Keratinocyte (primary cell): ENCODE measurements around the gene RAB11FIP4. TPM values are rescaled to one million over a fixed set of nuclear protein-coding genes. Genes with fewer than 3 reads are reported as not detected.

Experiments
- DNase-seq: peaks from one replicate; pipeline ENCODE4 v3.0.0-alpha.2; 2011; ENCODE audit warnings: low read depth, missing footprints, low spot score
- FAIRE-seq: peaks from 2 replicates; lab custom pipeline; 2011; peaks lifted over from hg19 to GRCh38; lab: Jason Lieb, UNC
- H2AFZ ChIP-seq: 2 replicates; pipeline ENCODE4 v1.6.0; 2012; ENCODE audit warnings: low read length, control low read depth, inconsistent platforms; ENCODE audit not compliant: control insufficient read depth
- H3K27ac ChIP-seq: 2 replicates; pipeline ENCODE4 v1.5.1; 2011; ENCODE audit warnings: low read length; ENCODE audit not compliant: control insufficient read depth, insufficient read depth
- H3K27me3 ChIP-seq: 3 replicates; pipeline ENCODE4 v1.6.0; 2011; ENCODE audit warnings: low read length; ENCODE audit not compliant: control insufficient read depth, insufficient read depth; ENCODE audit errors: extremely low read depth
- H3K36me3 ChIP-seq, 2 experiments: 2 replicates in 1 of 2; 3 replicates in 1 of 2; pipeline ENCODE4 v1.5.1; 2011; ENCODE audit warnings: low read length in 2 of 2, mild to moderate bottlenecking in 1 of 2; ENCODE audit not compliant: control insufficient read depth in 2 of 2, insufficient read depth in 2 of 2; ENCODE audit errors: extremely low read depth in 1 of 2
- H3K4me1 ChIP-seq: 3 replicates; pipeline ENCODE4 v1.5.1; 2011; ENCODE audit warnings: low read length; ENCODE audit not compliant: control insufficient read depth, insufficient read depth; ENCODE audit errors: extremely low read depth
- H3K4me2 ChIP-seq: 3 replicates; pipeline ENCODE4 v1.6.0; 2011; ENCODE audit warnings: low read depth, low read length; ENCODE audit not compliant: control insufficient read depth, insufficient read depth; ENCODE audit errors: extremely low read depth
- H3K4me3 ChIP-seq, 3 experiments: fragments of 200-600 bp in 1 of 3; sonication (generic) in 1 of 3; 2 replicates in 2 of 3; 3 replicates in 1 of 3; pipeline ENCODE4 v1.5.1; 2011 to 2016; ENCODE audit warnings: low read length in 3 of 3, mild to moderate bottlenecking in 3 of 3, control low read depth in 2 of 3, inconsistent platforms in 1 of 3, low read depth in 1 of 3, mixed read lengths in 1 of 3, mixed run types in 1 of 3, moderate library complexity in 1 of 3; ENCODE audit not compliant: control insufficient read depth in 2 of 3, insufficient read depth in 2 of 3; ENCODE audit errors: extremely low read depth in 1 of 3
- H3K79me2 ChIP-seq: 2 replicates; pipeline ENCODE4 v1.6.0; 2012; ENCODE audit warnings: low read length; ENCODE audit not compliant: control insufficient read depth, insufficient read depth
- H3K9ac ChIP-seq: 3 replicates; pipeline ENCODE4 v1.6.0; 2011; ENCODE audit warnings: low read length; ENCODE audit not compliant: control insufficient read depth, insufficient read depth; ENCODE audit errors: extremely low read depth
- H3K9me1 ChIP-seq: 3 replicates; pipeline ENCODE4 v1.6.0; 2011; ENCODE audit warnings: low read length; ENCODE audit not compliant: control insufficient read depth, insufficient read depth; ENCODE audit errors: extremely low read depth
- H3K9me3 ChIP-seq: 2 replicates; pipeline ENCODE4 v1.5.1; 2012; ENCODE audit warnings: low read depth, low read length; ENCODE audit not compliant: control insufficient read depth
- H4K20me1 ChIP-seq: 3 replicates; pipeline ENCODE4 v1.6.0; 2011; ENCODE audit warnings: low read length; ENCODE audit not compliant: control insufficient read depth, insufficient read depth; ENCODE audit errors: extremely low read depth
- EZH2 ChIP-seq: IDR thresholded peaks from one replicate; pipeline ENCODE4 v1.6.1; 2012; ENCODE audit warnings: inconsistent platforms, mild to moderate bottlenecking, low read length, moderate library complexity
- dilution Hi-C: fragments of 300-500 bp; cut with MboI; formaldehyde crosslinking; loops from one replicate; pipeline ENCODE4 v1.7.0; 2020; ENCODE audit warnings: low sequenced_read_pairs; ENCODE audit not compliant: extremely low pct_ligation_motif_present
- polyA plus RNA-seq, 5 experiments: library from polyadenylated mRNA; depleted of rRNA in 3 of 5; stranded (reverse) in 3 of 5; stranded (forward) in 1 of 5; unstranded in 1 of 5; fragments of >200 nt; gene quantifications; 1 replicate in 1 of 5; 2 replicates in 3 of 5; 3 replicates in 1 of 5; pipeline versions ENCODE4 v1.2.1 to v1.2.3, GENCODE V29; 2011 to 2012; ENCODE audit warnings: missing spikeins in 2 of 5, low read depth in 1 of 5, low replicate concordance in 1 of 5
- TF ChIP-seq, protein P1 (sequence below), 3 experiments: IDR thresholded peaks in 1 of 3; conservative IDR thresholded peaks in 1 of 3; optimal IDR thresholded peaks in 1 of 3; 2 replicates in 2 of 3; 3 replicates in 1 of 3; pipeline versions ENCODE3 to v1.5.1; 2011; ENCODE audit warnings: low read length in 3 of 3, mild to moderate bottlenecking in 3 of 3, moderate library complexity in 2 of 3, control low read depth in 1 of 3, inconsistent platforms in 1 of 3; ENCODE audit not compliant: insufficient read depth in 2 of 3; ENCODE audit errors: extremely low read depth in 1 of 3

The RAB11FIP4 gene
- polyA plus RNA-seq, 1 donor (not counting 4 experiments of a cell fraction or from before 2014, with no cell fraction given): 9.1 TPM

GRCh38 chr17:31389657-31390381 is 1.7 kb upstream of the RAB11FIP4 start:
- H3K9ac ChIP-seq: no peak overlapping the region
- H3K9me1 ChIP-seq: no peaks in the 10 kb centered on the region
- no peaks in the 10 kb centered on the region for H3K79me2 ChIP-seq
- H3K4me1 ChIP-seq: no peaks in the 10 kb centered on the region
- no peak overlapping the region for H2AFZ ChIP-seq
- TF ChIP-seq, protein P1, sequence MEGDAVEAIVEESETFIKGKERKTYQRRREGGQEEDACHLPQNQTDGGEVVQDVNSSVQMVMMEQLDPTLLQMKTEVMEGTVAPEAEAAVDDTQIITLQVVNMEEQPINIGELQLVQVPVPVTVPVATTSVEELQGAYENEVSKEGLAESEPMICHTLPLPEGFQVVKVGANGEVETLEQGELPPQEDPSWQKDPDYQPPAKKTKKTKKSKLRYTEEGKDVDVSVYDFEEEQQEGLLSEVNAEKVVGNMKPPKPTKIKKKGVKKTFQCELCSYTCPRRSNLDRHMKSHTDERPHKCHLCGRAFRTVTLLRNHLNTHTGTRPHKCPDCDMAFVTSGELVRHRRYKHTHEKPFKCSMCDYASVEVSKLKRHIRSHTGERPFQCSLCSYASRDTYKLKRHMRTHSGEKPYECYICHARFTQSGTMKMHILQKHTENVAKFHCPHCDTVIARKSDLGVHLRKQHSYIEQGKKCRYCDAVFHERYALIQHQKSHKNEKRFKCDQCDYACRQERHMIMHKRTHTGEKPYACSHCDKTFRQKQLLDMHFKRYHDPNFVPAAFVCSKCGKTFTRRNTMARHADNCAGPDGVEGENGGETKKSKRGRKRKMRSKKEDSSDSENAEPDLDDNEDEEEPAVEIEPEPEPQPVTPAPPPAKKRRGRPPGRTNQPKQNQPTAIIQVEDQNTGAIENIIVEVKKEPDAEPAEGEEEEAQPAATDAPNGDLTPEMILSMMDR (optimal IDR thresholded peaks at IDR 0.05 in 1 of 3, IDR thresholded peaks at IDR 0.05 in 1 of 3, conservative IDR thresholded peaks at IDR 0.05 in 1 of 3; ENCODE audit: extremely low read depth in 1 of 3, insufficient read depth in 2 of 3, low read length in 3 of 3): no peak
- TF ChIP-seq EZH2: no peak
- peaks cover 39% of the 10 kb centered on the region for H3K27me3 ChIP-seq
- no peaks in the 10 kb centered on the region for H4K20me1 ChIP-seq
- FAIRE-seq: no peak
- H3K27ac ChIP-seq: no peak overlapping the region
- H3K36me3 ChIP-seq: no peaks in the 10 kb centered on the region
- no peak overlapping the region for H3K4me2 ChIP-seq
- DNase-seq: no peak
- dilution Hi-C loops: no loop called here
- no peak overlapping the region for H3K4me3 ChIP-seq
- H3K9me3 ChIP-seq: no peaks in the 10 kb centered on the region

GRCh38 chr17:31390426-31390747 is 1.1 kb upstream of the RAB11FIP4 start:
- Histone ChIP-seq H3K36me3 (no peaks in the 10 kb centered on the region), H3K27ac (no peak overlapping the region), H3K27me3 (peaks cover 39% of the 10 kb centered on the region), H4K20me1 (no peaks in the 10 kb centered on the region), H3K79me2 (no peaks in the 10 kb centered on the region), H3K4me1 (no peaks in the 10 kb centered on the region), H3K4me3 (no peak overlapping the region), H3K9ac (no peak overlapping the region), H3K9me1 (no peaks in the 10 kb centered on the region), H3K9me3 (no peaks in the 10 kb centered on the region), H2AFZ (no peak overlapping the region), H3K4me2 (no peak overlapping the region)
- TF ChIP-seq, protein P1 (optimal IDR thresholded peaks at IDR 0.05 in 1 of 3, IDR thresholded peaks at IDR 0.05 in 1 of 3, conservative IDR thresholded peaks at IDR 0.05 in 1 of 3; ENCODE audit: extremely low read depth in 1 of 3, insufficient read depth in 2 of 3, low read length in 3 of 3): no peak
- TF ChIP-seq EZH2: no peak
- dilution Hi-C loops: no loop called here
- DNase-seq: no peak
- FAIRE-seq: no peak
